ENCODE measurements around the gene GUCA2A. TPM values are rescaled to one million over a fixed set of nuclear protein-coding genes. Genes with fewer than 3 reads are reported as not detected.
A peak's percentile ranks its signal among the peaks of the same experiment; 100 is the strongest.

The GUCA2A gene
- total RNA-seq, 2 donors from 2014 or later = 195 to 959 TPM

- peak within 1 kb of the TSS; percentile 7 to 27 for H3K9ac ChIP-seq (ENCODE audit: low read depth in 2 of 2, low read length in 2 of 2)
- no peaks in the 10 kb centered on the region for H3K4me1 ChIP-seq
- no peaks in the 10 kb centered on the region for H3K36me3 ChIP-seq
- H3K9me3 ChIP-seq = no peaks in the 10 kb centered on the region
- intact Hi-C loops (cut with DNase I) = no loop called here
- no peaks in the 10 kb centered on the region for H3K27me3 ChIP-seq
- no peak for DNase-seq
- peak within 1 kb of the TSS; percentile 43 for H3K27ac ChIP-seq
- TF ChIP-seq CTCF (IDR thresholded peaks at IDR 0.05) = no peak
- no peak within 1 kb of the TSS for H3K4me3 ChIP-seq
Measured at GRCh38 chr1:42152907-42153600, 11.5 kb downstream of the GUCA2A start, which contains the start of gene GUCA2B. Gene GUCA2B, plus strand, starts transcription at chr1:42153410. Its CDS starts 41 bp downstream, at chr1:42153451.

- TF ChIP-seq CTCF (IDR thresholded peaks at IDR 0.05) = no peak
- no peak for DNase-seq
- H3K27ac ChIP-seq = peak overlapping the region; percentile 43
- no peaks in the 10 kb centered on the region for H3K9me3 ChIP-seq
- H3K36me3 ChIP-seq = no peaks in the 10 kb centered on the region
- no peaks in the 10 kb centered on the region for H3K27me3 ChIP-seq
- H3K9ac ChIP-seq (ENCODE audit: low read depth in 2 of 2, low read length in 2 of 2) = no peak overlapping the region
- intact Hi-C loops (cut with DNase I) = no loop called here
- H3K4me1 ChIP-seq = no peaks in the 10 kb centered on the region
- H3K4me3 ChIP-seq = no peak overlapping the region
Measured at GRCh38 chr1:42152119-42152518, 12.4 kb downstream of the GUCA2A start.

- no peak overlapping the region for H3K27ac ChIP-seq
Measured at GRCh38 chr1:42150651-42151050, 13.9 kb downstream of the GUCA2A start.

GRCh38 chr1:42148166-42148565 lies 16.4 kb downstream of the GUCA2A start:
- Histone ChIP-seq H3K4me1 (no peaks in the 10 kb centered on the region), H3K9ac (ENCODE audit: low read depth in 2 of 2, low read length in 2 of 2) (no peak overlapping the region), H3K27ac (no peak overlapping the region), H3K27me3 (no peaks in the 10 kb centered on the region), H3K4me3 (no peak overlapping the region), H3K36me3 (no peaks in the 10 kb centered on the region), H3K9me3 (no peaks in the 10 kb centered on the region)
- intact Hi-C loops (cut with DNase I) = no loop called here
- TF ChIP-seq CTCF (IDR thresholded peaks at IDR 0.05) = no peak
- DNase-seq = no peak

More at GRCh38 chr1:42150651-42151050, 13.9 kb downstream of the GUCA2A start:
- Histone ChIP-seq H3K9me3 (no peaks in the 10 kb centered on the region), H3K27me3 (no peaks in the 10 kb centered on the region), H3K4me3 (no peak overlapping the region), H3K36me3 (no peaks in the 10 kb centered on the region), H3K4me1 (no peaks in the 10 kb centered on the region), H3K9ac (ENCODE audit: low read depth in 2 of 2, low read length in 2 of 2) (no peak overlapping the region)
- DNase-seq = no peak
- intact Hi-C loops (cut with DNase I) = no loop called here
- no peak for TF ChIP-seq CTCF (IDR thresholded peaks at IDR 0.05)

- no peaks in the 10 kb centered on the region for H3K4me1 ChIP-seq
- intact Hi-C loops (cut with DNase I) = no loop called here
- TF ChIP-seq CTCF (IDR thresholded peaks at IDR 0.05) = peak; percentile 71
- no peaks in the 10 kb centered on the region for H3K36me3 ChIP-seq
- H3K4me3 ChIP-seq = no peak overlapping the region
- peak; percentile 94 for DNase-seq
- H3K27me3 ChIP-seq = no peaks in the 10 kb centered on the region
- H3K27ac ChIP-seq = no peak overlapping the region
- no peaks in the 10 kb centered on the region for H3K9me3 ChIP-seq
- no peak overlapping the region for H3K9ac ChIP-seq (ENCODE audit: low read depth in 2 of 2, low read length in 2 of 2)
Measured at GRCh38 chr1:42146626-42147320, 17.8 kb downstream of the GUCA2A start.
